Spleen (tissue), 11 donors: ENCODE measurements around the gene ETV5. TPM values are rescaled to one million over a fixed set of nuclear protein-coding genes. Genes with fewer than 3 reads are reported as not detected.

ENCODE experiments used
- DNase-seq: peaks from one replicate; pipeline ENCODE4 v3.0.0-alpha.2; 2020
- H3K27ac ChIP-seq, 8 donors: fragments of 200-600 bp; sonication (generic) in 7 of 8; 1 replicate in 4 of 8; 2 replicates in 4 of 8; pipeline versions ENCODE4 v1.5.0 to v1.8.0; 2016 to 2021; ENCODE audit warnings: inconsistent platforms in 4 of 8, mild to moderate bottlenecking in 4 of 8, moderate library complexity in 1 of 8
- H3K27me3 ChIP-seq, 7 donors: fragments of 200-600 bp; sonication (generic) in 6 of 7; replicated peaks in 1 of 7; 1 replicate in 4 of 7; 2 replicates in 3 of 7; pipeline versions ENCODE4 v1.5.0 to v1.8.0; 2016 to 2021; ENCODE audit warnings: inconsistent platforms in 3 of 7, mild to moderate bottlenecking in 1 of 7
- H3K36me3 ChIP-seq, 6 donors: fragments of 200-600 bp; sonication (generic) in 5 of 6; 1 replicate in 4 of 6; 2 replicates in 2 of 6; pipeline versions ENCODE4 v1.5.0 to v1.8.0; 2016 to 2021; ENCODE audit warnings: inconsistent platforms in 2 of 6
- H3K4me1 ChIP-seq, 6 donors: fragments of 200-600 bp; sonication (generic) in 5 of 6; 1 replicate in 3 of 6; 2 replicates in 3 of 6; pipeline versions ENCODE4 v1.5.0 to v1.8.0; 2016 to 2021; ENCODE audit warnings: inconsistent platforms in 3 of 6
- H3K4me3 ChIP-seq, 8 donors: fragments of 200-600 bp; sonication (generic) in 7 of 8; 1 replicate in 4 of 8; 2 replicates in 4 of 8; pipeline versions ENCODE4 v1.5.0 to v1.8.0; 2016 to 2021; ENCODE audit warnings: inconsistent platforms in 4 of 8, mild to moderate bottlenecking in 4 of 8, moderate library complexity in 2 of 8
- H3K9me3 ChIP-seq, 8 donors: fragments of 200-600 bp; sonication (generic) in 7 of 8; 1 replicate in 4 of 8; 2 replicates in 4 of 8; pipeline versions ENCODE4 v1.5.0 to v1.8.0; 2016 to 2021; ENCODE audit warnings: inconsistent platforms in 4 of 8
- CTCF ChIP-seq, 11 experiments: fragments of 200-600 bp in 7 of 11; fragments of 450-650 bp in 4 of 11; sonication (generic) in 4 of 11; IDR thresholded peaks in 8 of 11; conservative IDR thresholded peaks in 3 of 11; 1 replicate in 7 of 11; 2 replicates in 4 of 11; pipeline versions ENCODE4 v1.4.0 to v1.8.0; 2016 to 2021; ENCODE audit warnings: antibody characterized with exemption in 11 of 11, inconsistent platforms in 4 of 11, mild to moderate bottlenecking in 1 of 11
- POLR2A ChIP-seq, 3 donors: fragments of 450-650 bp; IDR thresholded peaks; one replicate each; pipeline ENCODE4 v1.5.1; 2017; ENCODE audit warnings: antibody characterized with exemption in 3 of 3, mild to moderate bottlenecking in 1 of 3
- POLR2AphosphoS5 ChIP-seq, 3 donors: sonication (generic); formaldehyde crosslinking; IDR thresholded peaks; one replicate each; pipeline ENCODE4 v1.5.1; 2017; ENCODE audit warnings: antibody characterized with exemption in 3 of 3
- WGBS, 5 donors: extraction: QIAGEN DNeasy Blood & Tissue Kit in 3 of 5; methylation state at CpG; one replicate each; pipeline versions ENCODE4 v1.1.5 to v1.1.7; 2013 to 2018; 5-methylcytosine and 5-hydroxymethylcytosine counted together
- intact Hi-C: fragments of 100-400 bp; cut with DNase I; formaldehyde crosslinking; loops from one replicate; pipeline ENCODE4 v1.15.0; 2023; ENCODE audit warnings: low total_unique reads
- polyA plus RNA-seq, 3 donors: library from polyadenylated mRNA; stranded (reverse); fragments of 200-250 nt; gene quantifications; one replicate each; pipeline ENCODE4 v1.2.1, GENCODE V29; 2013
- total RNA-seq, 7 donors: library from RNA; depleted of rRNA in 3 of 7; stranded (reverse); fragments of >200 nt in 3 of 7; fragmentation: NEBNext Ultra II Directional in 4 of 7; extraction: Animal tissue kit (Norgen Biotek cat#: 25700) in 4 of 7; gene quantifications; one replicate each; pipeline versions ENCODE4 v1.1.0 to v1.2.1, GENCODE V29; 2016 to 2021
- donor health status: healthy with polysubstance abuse.
- donor health status: DM: no; HTN: no; CAD: no; lungs with moderate emphysema.
- donor health status: DM: no; HTN: no; CAD: no.
- donor health status: Bipolar disorder and iron deficiency.
- donor health status: healthy.
- donor health status: DM: no; HTN: no; CAD: no.
- donor health status: DM: yes; HTN: yes; CAD: no.

The ETV5 gene
- total and polyA plus RNA-seq, 10 donors = 5.2 to 65.5 (median 24.0) TPM

GRCh38 chr3:186132487-186132886, 23.6 kb upstream of the ETV5 start:
- H3K9me3 ChIP-seq = no peaks in the 10 kb centered on the region
- intact Hi-C loops = no loop called here
- H3K4me1 ChIP-seq = no peaks in the 10 kb centered on the region
- H3K27ac ChIP-seq = no peak overlapping the region
- no peaks in the 10 kb centered on the region for H3K36me3 ChIP-seq
- no peak for DNase-seq
- peaks cover 0 to 3% (median 0%) of the 10 kb centered on the region in 7 donors for H3K27me3 ChIP-seq
- no peak overlapping the region for H3K4me3 ChIP-seq
- 75 to 82% (median 76%) methylated on average over 2 of the region's 2 CpGs for WGBS, 5 donors
- no peak for TF ChIP-seq POLR2AphosphoS5 (IDR thresholded peaks at IDR 0.05)
- TF ChIP-seq POLR2A (IDR thresholded peaks at IDR 0.05) = no peak
- no peak for TF ChIP-seq CTCF (IDR thresholded peaks at IDR 0.05 in 8 of 11, conservative IDR thresholded peaks at IDR 0.05 in 3 of 11)

GRCh38 chr3:186129206-186129605, 20.3 kb upstream of the ETV5 start:
- Histone ChIP-seq H3K36me3 (no peaks in the 10 kb centered on the region), H3K9me3 (no peaks in the 10 kb centered on the region), H3K4me1 (no peaks in the 10 kb centered on the region), H3K4me3 (no peak overlapping the region), H3K27ac (no peak overlapping the region), H3K27me3 (no peaks in the 10 kb centered on the region)
- no peak for DNase-seq
- 90 to 95% (median 92%) methylated on average over 4 of the region's 4 CpGs for WGBS, 5 donors
- TF ChIP-seq POLR2AphosphoS5 (IDR thresholded peaks at IDR 0.05) (no peak), POLR2A (IDR thresholded peaks at IDR 0.05) (no peak), CTCF (IDR thresholded peaks at IDR 0.05 in 8 of 11, conservative IDR thresholded peaks at IDR 0.05 in 3 of 11) (no peak)
- intact Hi-C loops = no loop called here

GRCh38 chr3:186128158-186128557, 19.3 kb upstream of the ETV5 start:
- Histone ChIP-seq H3K4me1 (no peaks in the 10 kb centered on the region), H3K4me3 (no peak overlapping the region), H3K27me3 (no peaks in the 10 kb centered on the region), H3K36me3 (no peaks in the 10 kb centered on the region), H3K9me3 (no peaks in the 10 kb centered on the region), H3K27ac (no peak overlapping the region)
- intact Hi-C loops = no loop called here
- DNase-seq = no peak
- WGBS, 5 donors = 79 to 92% (median 87%) methylated on average over 8 of the region's 8 CpGs
- TF ChIP-seq POLR2AphosphoS5 (IDR thresholded peaks at IDR 0.05) (no peak), POLR2A (IDR thresholded peaks at IDR 0.05) (no peak), CTCF (IDR thresholded peaks at IDR 0.05 in 8 of 11, conservative IDR thresholded peaks at IDR 0.05 in 3 of 11) (no peak)

GRCh38 chr3:186127463-186127862, 18.6 kb upstream of the ETV5 start:
- TF ChIP-seq POLR2A (IDR thresholded peaks at IDR 0.05) (no peak), POLR2AphosphoS5 (IDR thresholded peaks at IDR 0.05) (no peak), CTCF (IDR thresholded peaks at IDR 0.05 in 8 of 11, conservative IDR thresholded peaks at IDR 0.05 in 3 of 11) (no peak)
- H3K9me3 ChIP-seq = no peaks in the 10 kb centered on the region
- intact Hi-C loops = no loop called here
- no peaks in the 10 kb centered on the region for H3K4me1 ChIP-seq
- no peaks in the 10 kb centered on the region for H3K27me3 ChIP-seq
- DNase-seq = no peak
- no peaks in the 10 kb centered on the region for H3K36me3 ChIP-seq
- WGBS, 5 donors = 74 to 86% (median 83%) methylated on average over 7 of the region's 7 CpGs
- H3K27ac ChIP-seq = no peak overlapping the region
- no peak overlapping the region for H3K4me3 ChIP-seq
